Measurements from ENCODE around the gene MAPKAPK5. TPM values are rescaled to one million over a fixed set of nuclear protein-coding genes. Genes with fewer than 3 reads are reported as not detected.

MAPKAPK5 gene
- total RNA-seq, 1 experiment from 2014 or later = 85.7 TPM

DNA sequence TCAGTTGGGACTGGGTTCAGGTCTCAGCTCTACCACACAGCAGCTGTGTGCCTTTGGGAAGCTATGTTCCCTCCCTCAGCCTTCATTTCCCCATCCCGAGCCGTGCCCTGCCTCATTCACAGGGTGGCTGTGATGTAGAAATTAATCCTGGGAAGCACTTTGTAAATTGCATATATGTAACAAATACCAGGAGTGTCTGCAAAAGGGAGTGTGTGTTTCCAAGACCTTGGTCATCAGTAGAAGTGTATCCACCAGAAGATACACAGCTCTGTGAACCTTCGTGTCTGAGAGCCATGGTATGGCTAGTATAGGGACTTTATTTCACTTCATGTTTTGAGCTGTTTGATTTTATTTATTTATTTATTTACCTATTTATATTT is 49.2 kb upstream of the MAPKAPK5 start:
- no peaks in the 10 kb centered on the region for H3K27me3 ChIP-seq (ENCODE audit: insufficient read depth, low read length)
- H3K79me2 ChIP-seq (ENCODE audit: insufficient read depth, low read length) = no peaks in the 10 kb centered on the region
- no CpG with 5 or more reads among the region's 3 CpGs for WGBS (ENCODE audit: extremely low coverage, insufficient read length, low lambda C conversion rate)
- H2AFZ ChIP-seq (ENCODE audit: low read length) = no peak overlapping the region
- no peak overlapping the region for H2BK20ac ChIP-seq (ENCODE audit: low read depth, low read length, poor library complexity, severe bottlenecking)
- H3K4me1 ChIP-seq (ENCODE audit: insufficient read depth, low read length) = no peaks in the 10 kb centered on the region
- H4K5ac ChIP-seq (ENCODE audit: insufficient read length, low read depth, low read length) = no peak overlapping the region
- no peak overlapping the region for H3K23ac ChIP-seq (ENCODE audit: insufficient read length, low read depth, low read length)
- H3T11ph ChIP-seq (ENCODE audit: low read length) = no peak overlapping the region
- H3K79me1 ChIP-seq (ENCODE audit: insufficient read depth, low read depth, low read length, poor library complexity, severe bottlenecking) = no peaks in the 10 kb centered on the region
- H4K91ac ChIP-seq (ENCODE audit: insufficient read length, low read depth, low read length) = no peak overlapping the region
- no peak overlapping the region for H3K9ac ChIP-seq (ENCODE audit: extremely low read depth, insufficient read length, low read length)
- H2AK5ac ChIP-seq (ENCODE audit: insufficient read length, low read length) = no peak overlapping the region
- no peak overlapping the region for H2BK5ac ChIP-seq (ENCODE audit: insufficient read length, low read length)
- H3K4me2 ChIP-seq (ENCODE audit: insufficient read depth, insufficient read length, low read length) = no peak overlapping the region
- Mint-ChIP-seq H3K36me3 (ENCODE audit: insufficient read depth in 1 of 3, low read depth in 3 of 3) (peaks cover 10 to 52% (median 46%) of the 10 kb centered on the region in 3 experiments; a peak in 6 of 7 replicates), H3K9me3 (no peaks in the 10 kb centered on the region), H3K27ac (peak overlapping the region in 1 of 3 experiments; percentile 75; a peak in 1 of 7 replicates), H3K4me1 (no peaks in the 10 kb centered on the region), H3K27me3 (ENCODE audit: low read depth) (no peaks in the 10 kb centered on the region), H3K4me3 (no peak overlapping the region)
- no peaks in the 10 kb centered on the region for H4K20me1 ChIP-seq (ENCODE audit: control insufficient read depth, insufficient read depth, insufficient read length)
- TF ChIP-seq, protein P1, sequence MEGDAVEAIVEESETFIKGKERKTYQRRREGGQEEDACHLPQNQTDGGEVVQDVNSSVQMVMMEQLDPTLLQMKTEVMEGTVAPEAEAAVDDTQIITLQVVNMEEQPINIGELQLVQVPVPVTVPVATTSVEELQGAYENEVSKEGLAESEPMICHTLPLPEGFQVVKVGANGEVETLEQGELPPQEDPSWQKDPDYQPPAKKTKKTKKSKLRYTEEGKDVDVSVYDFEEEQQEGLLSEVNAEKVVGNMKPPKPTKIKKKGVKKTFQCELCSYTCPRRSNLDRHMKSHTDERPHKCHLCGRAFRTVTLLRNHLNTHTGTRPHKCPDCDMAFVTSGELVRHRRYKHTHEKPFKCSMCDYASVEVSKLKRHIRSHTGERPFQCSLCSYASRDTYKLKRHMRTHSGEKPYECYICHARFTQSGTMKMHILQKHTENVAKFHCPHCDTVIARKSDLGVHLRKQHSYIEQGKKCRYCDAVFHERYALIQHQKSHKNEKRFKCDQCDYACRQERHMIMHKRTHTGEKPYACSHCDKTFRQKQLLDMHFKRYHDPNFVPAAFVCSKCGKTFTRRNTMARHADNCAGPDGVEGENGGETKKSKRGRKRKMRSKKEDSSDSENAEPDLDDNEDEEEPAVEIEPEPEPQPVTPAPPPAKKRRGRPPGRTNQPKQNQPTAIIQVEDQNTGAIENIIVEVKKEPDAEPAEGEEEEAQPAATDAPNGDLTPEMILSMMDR (conservative IDR thresholded peaks at IDR 0.05) = no peak
- DNase-seq = no peak
- H3K18ac ChIP-seq (ENCODE audit: insufficient read length, low read depth, low read length) = no peak overlapping the region
- H4K8ac ChIP-seq (replicated peaks; ENCODE audit: insufficient read length, low read depth, low read length) = no peak overlapping the region
- H3K27ac ChIP-seq (ENCODE audit: insufficient read length, low read depth, low read length) = no peak overlapping the region
- no peaks in the 10 kb centered on the region for H3K23me2 ChIP-seq (ENCODE audit: insufficient read length, low read depth, low read length, poor library complexity, severe bottlenecking)
- no peak overlapping the region; the same call in 1 of the 2 replicates for H3K14ac ChIP-seq (ENCODE audit: insufficient read depth, low read length)
- no peak overlapping the region for H3K4ac ChIP-seq (ENCODE audit: low read depth, low read length)
- no peak overlapping the region for H2BK120ac ChIP-seq (ENCODE audit: low read depth, low read length, poor library complexity, severe bottlenecking)
- no peak overlapping the region for H2BK15ac ChIP-seq (ENCODE audit: low read depth, low read length)
- H3K56ac ChIP-seq (ENCODE audit: insufficient read length, low read depth, low read length) = no peak overlapping the region
- H2BK12ac ChIP-seq (ENCODE audit: insufficient read length, low read depth, low read length) = no peak overlapping the region
- H3K9me3 ChIP-seq (ENCODE audit: control insufficient read depth, low read depth, low read length) = no peaks in the 10 kb centered on the region

Measured in H9 (cell line).